AG09309 (cell line): ENCODE data around the gene LTBP1.

Experiments
- DNase-seq: peaks from one replicate; pipeline ENCODE4 v3.0.0-alpha.2; 2010; ENCODE audit warnings: low read depth
- H3K4me3 ChIP-seq: 2 replicates; pipeline ENCODE4 v1.5.1; 2011; ENCODE audit warnings: mild to moderate bottlenecking, low read depth, low read length, moderate library complexity; ENCODE audit not compliant: control insufficient read depth
- TF ChIP-seq, protein P1 (sequence below): IDR thresholded peaks from 2 replicates; pipeline ENCODE4 v1.5.1; 2011; ENCODE audit warnings: mild to moderate bottlenecking, low read depth, low read length, inconsistent platforms; ENCODE audit not compliant: insufficient read depth, control insufficient read depth; ENCODE audit errors: missing control alignments

The LTBP1 gene

DNA sequence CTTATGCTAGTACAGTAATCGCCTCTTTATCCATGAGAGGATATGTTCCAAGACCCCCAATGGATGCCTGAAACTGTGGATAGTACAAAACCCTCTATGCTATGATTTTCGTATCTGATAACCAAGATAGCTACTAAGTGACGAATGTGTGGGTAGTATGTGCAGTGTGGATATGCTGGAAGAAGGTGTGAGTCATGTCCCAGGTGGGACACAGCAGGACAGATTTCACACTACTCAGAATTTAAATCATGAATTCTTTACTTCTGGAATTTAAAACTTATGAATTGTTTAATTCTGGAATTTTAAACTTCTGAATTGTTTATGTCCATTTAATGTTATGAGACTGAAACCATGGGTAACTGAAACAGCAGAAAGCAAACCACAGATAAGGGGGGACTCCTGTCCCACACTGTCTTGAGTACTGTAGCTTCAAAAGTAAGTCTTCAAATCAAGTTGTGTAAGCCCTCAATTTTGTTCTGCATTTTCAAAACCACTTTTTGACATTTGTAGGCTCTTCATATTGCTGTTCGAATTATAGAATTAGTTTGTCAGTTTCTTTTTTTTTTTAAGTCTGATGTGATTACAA, 116.0 kb downstream of the LTBP1 start:
- DNase-seq: no peak
- H3K4me3 ChIP-seq: no peak overlapping the region
- TF ChIP-seq, protein P1, sequence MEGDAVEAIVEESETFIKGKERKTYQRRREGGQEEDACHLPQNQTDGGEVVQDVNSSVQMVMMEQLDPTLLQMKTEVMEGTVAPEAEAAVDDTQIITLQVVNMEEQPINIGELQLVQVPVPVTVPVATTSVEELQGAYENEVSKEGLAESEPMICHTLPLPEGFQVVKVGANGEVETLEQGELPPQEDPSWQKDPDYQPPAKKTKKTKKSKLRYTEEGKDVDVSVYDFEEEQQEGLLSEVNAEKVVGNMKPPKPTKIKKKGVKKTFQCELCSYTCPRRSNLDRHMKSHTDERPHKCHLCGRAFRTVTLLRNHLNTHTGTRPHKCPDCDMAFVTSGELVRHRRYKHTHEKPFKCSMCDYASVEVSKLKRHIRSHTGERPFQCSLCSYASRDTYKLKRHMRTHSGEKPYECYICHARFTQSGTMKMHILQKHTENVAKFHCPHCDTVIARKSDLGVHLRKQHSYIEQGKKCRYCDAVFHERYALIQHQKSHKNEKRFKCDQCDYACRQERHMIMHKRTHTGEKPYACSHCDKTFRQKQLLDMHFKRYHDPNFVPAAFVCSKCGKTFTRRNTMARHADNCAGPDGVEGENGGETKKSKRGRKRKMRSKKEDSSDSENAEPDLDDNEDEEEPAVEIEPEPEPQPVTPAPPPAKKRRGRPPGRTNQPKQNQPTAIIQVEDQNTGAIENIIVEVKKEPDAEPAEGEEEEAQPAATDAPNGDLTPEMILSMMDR: no peak

DNA sequence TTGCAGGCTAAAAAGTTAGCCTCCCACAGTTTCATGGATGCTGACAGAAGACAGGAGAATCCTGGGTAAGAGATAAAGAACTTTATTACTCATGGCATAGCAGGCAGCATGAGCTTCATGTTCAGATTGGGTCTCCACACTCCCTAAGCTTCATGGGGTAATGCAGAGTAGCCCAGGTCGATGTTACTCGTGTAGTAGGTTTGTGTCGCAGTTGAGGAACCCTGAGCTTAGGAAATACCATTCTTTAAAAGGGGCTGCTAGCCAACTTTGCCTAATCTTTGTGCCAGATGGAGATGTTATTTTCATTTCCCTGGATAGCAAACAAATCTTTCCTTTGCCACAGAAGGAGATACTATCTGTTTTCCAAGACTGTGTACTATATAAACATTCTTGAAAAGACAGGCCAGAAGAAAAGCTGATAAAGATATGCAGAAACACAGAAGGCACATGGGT, 117.6 kb downstream of the LTBP1 start:
- no peak overlapping the region for H3K4me3 ChIP-seq
- DNase-seq: no peak
- TF ChIP-seq, protein P1: no peak

- DNase-seq: no peak
- TF ChIP-seq, protein P1: no peak
- H3K4me3 ChIP-seq: no peak overlapping the region
Observed at GRCh38 chr2:33067598-33067997, 120.8 kb downstream of the LTBP1 start.

DNA sequence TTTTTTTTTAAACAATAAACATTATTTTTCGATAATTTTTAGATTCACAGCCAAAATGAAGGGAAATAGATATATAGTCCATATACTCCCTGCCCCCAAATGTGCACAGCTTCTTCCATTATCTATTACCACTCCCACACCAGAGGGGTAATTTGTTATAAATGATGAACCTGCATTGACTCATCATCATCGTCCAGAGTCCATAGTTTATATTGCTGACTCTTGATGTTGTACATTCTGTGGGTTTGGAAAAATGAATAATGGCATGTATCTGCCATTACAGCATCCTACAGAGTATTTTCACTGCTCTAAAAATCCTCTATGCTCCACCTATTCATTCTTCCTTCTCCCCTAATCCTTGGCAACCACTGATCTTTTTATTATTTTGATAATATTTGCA, 121.5 kb downstream of the LTBP1 start:
- TF ChIP-seq, protein P1: no peak
- no peak overlapping the region for H3K4me3 ChIP-seq
- no peak for DNase-seq

GRCh38 chr2:33069894-33070651, 123.3 kb downstream of the LTBP1 start:
- H3K4me3 ChIP-seq: no peak overlapping the region
- TF ChIP-seq, protein P1: no peak
- peak; percentile 90 for DNase-seq

- no peak for DNase-seq
- no peak overlapping the region for H3K4me3 ChIP-seq
- TF ChIP-seq, protein P1: no peak
Observed at GRCh38 chr2:33071591-33071990, 124.8 kb downstream of the LTBP1 start.
